DND-41 (cell line): ENCODE results near the gene TSPYL2.

Experiments used
- ATAC-seq: fragments of 200-7000 bp; cut with Tn5 transposase; 3 replicates; pipeline ENCODE4 v1.9.1; 2021; ENCODE audit warnings: low read depth; ENCODE audit not compliant: insufficient read depth
- DNase-seq: peaks from one replicate; pipeline ENCODE4 v3.0.0-alpha.2; 2020
- H2AFZ ChIP-seq: 2 replicates; pipeline ENCODE4 v1.6.0; 2012; ENCODE audit warnings: low read depth, low read length
- H3K27ac ChIP-seq: 2 replicates; pipeline ENCODE4 v1.5.1; 2012; ENCODE audit warnings: low read length, inconsistent platforms
- H3K27me3 ChIP-seq: fragments of 200-600 bp; sonication (generic); 2 replicates; pipeline ENCODE4 v1.6.0; 2012; ENCODE audit warnings: low read length, mild to moderate bottlenecking, inconsistent platforms; ENCODE audit not compliant: insufficient read depth, poor library complexity
- H3K36me3 ChIP-seq: 2 replicates; pipeline ENCODE4 v1.5.1; 2012; ENCODE audit warnings: low read length, inconsistent platforms; ENCODE audit not compliant: insufficient read depth
- H3K4me1 ChIP-seq: 2 replicates; pipeline ENCODE4 v1.5.1; 2012; ENCODE audit warnings: mild to moderate bottlenecking, low read length; ENCODE audit not compliant: insufficient read depth
- H3K4me2 ChIP-seq: 2 replicates; pipeline ENCODE4 v1.6.0; 2012; ENCODE audit warnings: mild to moderate bottlenecking, moderate library complexity, low read length, inconsistent platforms; ENCODE audit not compliant: insufficient read depth
- H3K4me3 ChIP-seq, 2 experiments: fragments of 200-600 bp in 1 of 2; shearing (Covaris generic) in 1 of 2; 2 replicates each; pipeline ENCODE4 v1.5.1; 2012 to 2016; ENCODE audit warnings: inconsistent platforms in 2 of 2, low read length in 2 of 2, mild to moderate bottlenecking in 2 of 2, low read depth in 1 of 2, moderate library complexity in 1 of 2
- H3K79me2 ChIP-seq: 2 replicates; pipeline ENCODE4 v1.6.0; 2012; ENCODE audit warnings: low read length, inconsistent platforms; ENCODE audit not compliant: insufficient read depth
- H3K9ac ChIP-seq: 2 replicates; pipeline ENCODE4 v1.6.0; 2012; ENCODE audit warnings: low read depth, mild to moderate bottlenecking, inconsistent platforms, low read length, moderate library complexity
- H3K9me3 ChIP-seq: 2 replicates; pipeline ENCODE4 v1.5.1; 2012; ENCODE audit warnings: low read length, moderate library complexity, mild to moderate bottlenecking, inconsistent platforms; ENCODE audit not compliant: insufficient read depth, severe bottlenecking
- H4K20me1 ChIP-seq: 2 replicates; pipeline ENCODE4 v1.6.0; 2012; ENCODE audit warnings: low read length; ENCODE audit not compliant: insufficient read depth
- EZH2 ChIP-seq: IDR thresholded peaks from 3 replicates; pipeline ENCODE4 v1.6.1; 2012; ENCODE audit warnings: borderline replicate concordance, low read depth, mild to moderate bottlenecking, moderate library complexity, low read length, inconsistent platforms; ENCODE audit not compliant: severe bottlenecking
- TF ChIP-seq, protein P1 (sequence below): IDR thresholded peaks from 2 replicates; pipeline ENCODE4 v1.5.1; 2012; ENCODE audit warnings: borderline replicate concordance, low read length, moderate library complexity, mild to moderate bottlenecking; ENCODE audit not compliant: poor library complexity, severe bottlenecking; ENCODE audit errors: extremely low read depth

TSPYL2 gene

DNA sequence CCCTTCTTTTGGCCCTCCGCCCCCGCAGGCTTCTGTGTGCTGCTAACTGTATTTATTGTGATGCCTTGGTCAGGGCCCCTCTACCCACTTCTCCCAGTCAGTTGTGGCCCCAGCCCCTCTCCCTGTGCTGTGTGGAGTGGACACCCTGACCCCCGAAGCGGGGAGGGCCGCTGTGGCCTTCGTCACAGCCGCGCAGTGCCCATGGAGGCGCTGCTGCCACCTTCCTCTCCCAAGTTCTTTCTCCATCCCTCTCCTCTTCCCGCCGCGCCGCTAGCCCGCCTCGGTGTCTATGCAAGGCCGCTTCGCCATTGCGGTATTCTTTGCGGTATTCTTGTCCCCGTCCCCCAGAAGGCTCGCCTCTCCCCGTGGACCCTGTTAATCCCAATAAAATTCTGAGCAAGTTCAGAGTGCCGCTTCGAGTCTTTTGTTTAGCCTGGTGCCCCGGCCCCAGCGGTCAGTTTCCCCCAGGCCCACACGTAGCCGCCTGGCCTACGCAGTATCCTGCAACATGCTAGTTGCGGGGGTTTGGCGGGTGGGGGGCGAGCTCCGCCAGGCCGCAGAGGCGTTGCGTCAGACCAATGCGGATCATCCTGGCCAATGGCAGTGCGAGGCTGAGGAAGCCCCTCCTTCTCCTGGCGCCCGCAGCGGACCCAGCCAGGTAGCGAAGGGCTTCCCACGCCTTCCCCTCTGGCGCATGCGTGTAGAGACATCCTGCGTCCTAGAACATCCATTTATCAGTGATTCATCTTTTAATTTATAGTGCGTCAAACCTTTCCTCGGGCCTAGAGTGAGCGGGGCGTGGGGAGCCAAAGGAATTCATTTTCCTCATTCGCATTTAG is 6.2 kb downstream of the TSPYL2 start:
- no peak overlapping the region for H3K27ac ChIP-seq
- peaks cover 11% of the 10 kb centered on the region for H3K79me2 ChIP-seq
- H3K4me2 ChIP-seq = no peak overlapping the region
- peaks cover 34% of the 10 kb centered on the region for H3K36me3 ChIP-seq
- H4K20me1 ChIP-seq = peaks cover 4% of the 10 kb centered on the region; the same call in 1 of the 2 replicates
- H3K9ac ChIP-seq = no peak overlapping the region
- no peak for ATAC-seq
- TF ChIP-seq, protein P1, sequence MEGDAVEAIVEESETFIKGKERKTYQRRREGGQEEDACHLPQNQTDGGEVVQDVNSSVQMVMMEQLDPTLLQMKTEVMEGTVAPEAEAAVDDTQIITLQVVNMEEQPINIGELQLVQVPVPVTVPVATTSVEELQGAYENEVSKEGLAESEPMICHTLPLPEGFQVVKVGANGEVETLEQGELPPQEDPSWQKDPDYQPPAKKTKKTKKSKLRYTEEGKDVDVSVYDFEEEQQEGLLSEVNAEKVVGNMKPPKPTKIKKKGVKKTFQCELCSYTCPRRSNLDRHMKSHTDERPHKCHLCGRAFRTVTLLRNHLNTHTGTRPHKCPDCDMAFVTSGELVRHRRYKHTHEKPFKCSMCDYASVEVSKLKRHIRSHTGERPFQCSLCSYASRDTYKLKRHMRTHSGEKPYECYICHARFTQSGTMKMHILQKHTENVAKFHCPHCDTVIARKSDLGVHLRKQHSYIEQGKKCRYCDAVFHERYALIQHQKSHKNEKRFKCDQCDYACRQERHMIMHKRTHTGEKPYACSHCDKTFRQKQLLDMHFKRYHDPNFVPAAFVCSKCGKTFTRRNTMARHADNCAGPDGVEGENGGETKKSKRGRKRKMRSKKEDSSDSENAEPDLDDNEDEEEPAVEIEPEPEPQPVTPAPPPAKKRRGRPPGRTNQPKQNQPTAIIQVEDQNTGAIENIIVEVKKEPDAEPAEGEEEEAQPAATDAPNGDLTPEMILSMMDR = no peak
- no peak for TF ChIP-seq EZH2
- no peak overlapping the region for H2AFZ ChIP-seq
- H3K27me3 ChIP-seq = no peaks in the 10 kb centered on the region
- no peak overlapping the region for H3K4me3 ChIP-seq
- H3K9me3 ChIP-seq = no peaks in the 10 kb centered on the region
- peaks cover 18% of the 10 kb centered on the region for H3K4me1 ChIP-seq
- DNase-seq = no peak

DNA sequence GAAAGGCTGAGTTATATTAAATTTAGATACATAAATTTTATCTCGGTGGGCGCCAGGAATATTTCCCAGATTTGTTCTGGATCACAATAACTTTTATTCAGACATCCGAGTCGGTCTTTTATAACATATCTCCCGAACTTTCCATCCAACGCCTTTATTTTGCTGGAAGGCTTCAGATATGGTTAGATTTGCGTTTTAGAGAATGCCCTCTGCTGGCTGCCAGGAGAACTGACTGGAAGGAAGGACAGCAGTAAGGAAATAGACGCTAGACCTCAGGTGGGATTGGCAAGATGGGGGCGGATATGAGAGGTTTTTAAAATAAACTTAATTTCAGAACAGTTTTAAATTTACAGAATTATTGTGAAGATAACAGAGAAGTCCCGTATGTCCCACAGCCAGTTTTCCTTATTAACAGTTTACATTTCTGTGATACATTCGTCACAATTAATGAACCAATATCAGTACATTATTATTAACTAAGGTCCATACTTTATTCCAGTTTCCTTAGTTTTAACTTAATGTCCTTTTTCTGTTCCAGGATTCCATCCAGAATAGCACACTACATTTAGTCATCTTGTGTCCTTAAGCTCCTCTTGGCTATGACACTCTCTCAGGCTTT is 7.2 kb downstream of the TSPYL2 start:
- Histone ChIP-seq H3K27ac (no peak overlapping the region), H3K4me2 (no peak overlapping the region), H2AFZ (no peak overlapping the region), H3K36me3 (peaks cover 25% of the 10 kb centered on the region), H3K4me3 (no peak overlapping the region), H3K4me1 (peaks cover 11% of the 10 kb centered on the region), H3K27me3 (no peaks in the 10 kb centered on the region), H4K20me1 (no peaks in the 10 kb centered on the region), H3K79me2 (peaks cover 3% of the 10 kb centered on the region), H3K9me3 (no peaks in the 10 kb centered on the region), H3K9ac (no peak overlapping the region)
- DNase-seq = peak; percentile 52
- ATAC-seq = no peak
- TF ChIP-seq EZH2 = no peak
- TF ChIP-seq, protein P1 = peak; percentile 79

DNA sequence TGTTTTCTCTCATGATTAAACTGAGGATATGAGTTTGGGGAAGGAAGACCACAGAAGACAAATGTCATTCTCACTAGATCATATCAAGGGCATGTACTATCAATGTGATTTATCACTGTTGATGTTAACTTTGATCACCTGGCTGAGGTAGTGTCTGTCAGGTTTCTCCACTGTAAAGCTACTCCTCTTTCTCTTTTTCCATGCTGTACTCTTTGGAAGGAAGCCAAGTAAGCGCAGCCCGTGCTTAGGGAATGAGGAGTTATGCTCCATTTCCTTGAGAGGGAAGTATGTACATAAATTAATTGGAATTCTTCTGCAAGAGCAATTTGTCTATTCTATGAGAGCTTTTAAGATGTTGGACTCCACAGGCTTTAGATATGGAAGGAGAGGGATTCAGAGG is 7.8 kb downstream of the TSPYL2 start:
- H3K4me3 ChIP-seq = no peak overlapping the region
- no peaks in the 10 kb centered on the region for H3K27me3 ChIP-seq
- H3K4me1 ChIP-seq = peaks cover 13% of the 10 kb centered on the region
- no peak overlapping the region for H3K9ac ChIP-seq
- ATAC-seq (no peak), DNase-seq (no peak)
- no peak for TF ChIP-seq EZH2
- TF ChIP-seq, protein P1 = no peak
- H3K27ac ChIP-seq = no peak overlapping the region
- H3K79me2 ChIP-seq = peaks cover 7% of the 10 kb centered on the region
- H3K9me3 ChIP-seq = no peaks in the 10 kb centered on the region
- no peak overlapping the region for H2AFZ ChIP-seq
- H4K20me1 ChIP-seq = no peaks in the 10 kb centered on the region
- H3K4me2 ChIP-seq = no peak overlapping the region
- H3K36me3 ChIP-seq = peaks cover 19% of the 10 kb centered on the region
